Spleen (tissue), 11 donors: ENCODE data around the gene ADGRG1. TPM values are rescaled to one million over a fixed set of nuclear protein-coding genes. Genes with fewer than 3 reads are reported as not detected.

ENCODE experiments used
- DNase-seq: peaks from one replicate; pipeline ENCODE4 v3.0.0-alpha.2; 2020
- H3K27ac ChIP-seq, 8 donors: fragments of 200-600 bp; sonication (generic) in 7 of 8; 1 replicate in 4 of 8; 2 replicates in 4 of 8; pipeline versions ENCODE4 v1.5.0 to v1.8.0; 2016 to 2021; ENCODE audit warnings: inconsistent platforms in 4 of 8, mild to moderate bottlenecking in 4 of 8, moderate library complexity in 1 of 8
- H3K27me3 ChIP-seq, 7 donors: fragments of 200-600 bp; sonication (generic) in 6 of 7; replicated peaks in 1 of 7; 1 replicate in 4 of 7; 2 replicates in 3 of 7; pipeline versions ENCODE4 v1.5.0 to v1.8.0; 2016 to 2021; ENCODE audit warnings: inconsistent platforms in 3 of 7, mild to moderate bottlenecking in 1 of 7
- H3K36me3 ChIP-seq, 6 donors: fragments of 200-600 bp; sonication (generic) in 5 of 6; 1 replicate in 4 of 6; 2 replicates in 2 of 6; pipeline versions ENCODE4 v1.5.0 to v1.8.0; 2016 to 2021; ENCODE audit warnings: inconsistent platforms in 2 of 6
- H3K4me1 ChIP-seq, 6 donors: fragments of 200-600 bp; sonication (generic) in 5 of 6; 1 replicate in 3 of 6; 2 replicates in 3 of 6; pipeline versions ENCODE4 v1.5.0 to v1.8.0; 2016 to 2021; ENCODE audit warnings: inconsistent platforms in 3 of 6
- H3K4me3 ChIP-seq, 8 donors: fragments of 200-600 bp; sonication (generic) in 7 of 8; 1 replicate in 4 of 8; 2 replicates in 4 of 8; pipeline versions ENCODE4 v1.5.0 to v1.8.0; 2016 to 2021; ENCODE audit warnings: inconsistent platforms in 4 of 8, mild to moderate bottlenecking in 4 of 8, moderate library complexity in 2 of 8
- H3K9me3 ChIP-seq, 8 donors: fragments of 200-600 bp; sonication (generic) in 7 of 8; 1 replicate in 4 of 8; 2 replicates in 4 of 8; pipeline versions ENCODE4 v1.5.0 to v1.8.0; 2016 to 2021; ENCODE audit warnings: inconsistent platforms in 4 of 8
- CTCF ChIP-seq, 11 experiments: fragments of 200-600 bp in 7 of 11; fragments of 450-650 bp in 4 of 11; sonication (generic) in 4 of 11; IDR thresholded peaks in 8 of 11; conservative IDR thresholded peaks in 3 of 11; 1 replicate in 7 of 11; 2 replicates in 4 of 11; pipeline versions ENCODE4 v1.4.0 to v1.8.0; 2016 to 2021; ENCODE audit warnings: antibody characterized with exemption in 11 of 11, inconsistent platforms in 4 of 11, mild to moderate bottlenecking in 1 of 11
- POLR2A ChIP-seq, 3 donors: fragments of 450-650 bp; IDR thresholded peaks; one replicate each; pipeline ENCODE4 v1.5.1; 2017; ENCODE audit warnings: antibody characterized with exemption in 3 of 3, mild to moderate bottlenecking in 1 of 3
- POLR2AphosphoS5 ChIP-seq, 3 donors: sonication (generic); formaldehyde crosslinking; IDR thresholded peaks; one replicate each; pipeline ENCODE4 v1.5.1; 2017; ENCODE audit warnings: antibody characterized with exemption in 3 of 3
- WGBS, 5 donors: extraction: QIAGEN DNeasy Blood & Tissue Kit in 3 of 5; methylation state at CpG; one replicate each; pipeline versions ENCODE4 v1.1.5 to v1.1.7; 2013 to 2018; 5-methylcytosine and 5-hydroxymethylcytosine counted together
- intact Hi-C: fragments of 100-400 bp; cut with DNase I; formaldehyde crosslinking; loops from one replicate; pipeline ENCODE4 v1.15.0; 2023; ENCODE audit warnings: low total_unique reads
- polyA plus RNA-seq, 3 donors: library from polyadenylated mRNA; stranded (reverse); fragments of 200-250 nt; gene quantifications; one replicate each; pipeline ENCODE4 v1.2.1, GENCODE V29; 2013
- total RNA-seq, 7 donors: library from RNA; depleted of rRNA in 3 of 7; stranded (reverse); fragments of >200 nt in 3 of 7; fragmentation: NEBNext Ultra II Directional in 4 of 7; extraction: Animal tissue kit (Norgen Biotek cat#: 25700) in 4 of 7; gene quantifications; one replicate each; pipeline versions ENCODE4 v1.1.0 to v1.2.1, GENCODE V29; 2016 to 2021
- donor health status: healthy with polysubstance abuse.
- donor health status: DM: no; HTN: no; CAD: no; lungs with moderate emphysema.
- donor health status: DM: no; HTN: no; CAD: no.
- donor health status: Bipolar disorder and iron deficiency.
- donor health status: healthy.
- donor health status: DM: no; HTN: no; CAD: no.
- donor health status: DM: yes; HTN: yes; CAD: no.

ADGRG1 gene
- total and polyA plus RNA-seq, 10 donors: 1.0 to 23.7 (median 8.2) TPM

DNA sequence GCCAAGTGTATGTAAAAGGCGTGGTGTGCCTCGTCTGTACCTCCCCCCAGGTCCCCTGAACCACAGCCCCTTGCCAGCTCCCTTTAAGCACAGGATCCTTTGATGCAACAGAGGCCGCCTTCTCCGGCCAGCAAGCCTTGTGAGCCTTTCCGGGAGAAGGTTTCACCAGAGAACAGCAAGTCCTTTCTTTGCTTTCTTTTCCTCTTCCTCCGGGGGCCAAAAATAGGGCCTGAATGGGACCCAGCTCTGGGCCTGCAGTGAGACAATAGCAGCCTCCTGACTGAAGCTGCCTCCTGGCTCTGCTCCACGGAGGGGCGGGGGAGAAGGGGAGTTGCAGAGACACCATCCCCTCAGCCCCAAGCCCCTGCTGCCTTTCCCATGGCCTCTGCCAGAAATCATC lies 9.0 kb downstream of the ADGRG1 start:
- Histone ChIP-seq H3K4me3 (no peak overlapping the region), H3K36me3 (no peaks in the 10 kb centered on the region), H3K27ac (peak overlapping the region in 1 of 8 donors; percentile 33), H3K27me3 (peaks cover 0 to 50% (median 2%) of the 10 kb centered on the region in 7 donors), H3K9me3 (no peaks in the 10 kb centered on the region), H3K4me1 (peaks cover 0 to 27% (median 4%) of the 10 kb centered on the region in 6 donors)
- 27 to 44% (median 34%) methylated on average over 8 of the region's 8 CpGs for WGBS, 5 donors
- intact Hi-C loops: no loop called here
- DNase-seq: no peak
- TF ChIP-seq POLR2A (IDR thresholded peaks at IDR 0.05) (no peak), POLR2AphosphoS5 (IDR thresholded peaks at IDR 0.05) (no peak), CTCF (IDR thresholded peaks at IDR 0.05 in 8 of 11, conservative IDR thresholded peaks at IDR 0.05 in 3 of 11) (no peak)

DNA sequence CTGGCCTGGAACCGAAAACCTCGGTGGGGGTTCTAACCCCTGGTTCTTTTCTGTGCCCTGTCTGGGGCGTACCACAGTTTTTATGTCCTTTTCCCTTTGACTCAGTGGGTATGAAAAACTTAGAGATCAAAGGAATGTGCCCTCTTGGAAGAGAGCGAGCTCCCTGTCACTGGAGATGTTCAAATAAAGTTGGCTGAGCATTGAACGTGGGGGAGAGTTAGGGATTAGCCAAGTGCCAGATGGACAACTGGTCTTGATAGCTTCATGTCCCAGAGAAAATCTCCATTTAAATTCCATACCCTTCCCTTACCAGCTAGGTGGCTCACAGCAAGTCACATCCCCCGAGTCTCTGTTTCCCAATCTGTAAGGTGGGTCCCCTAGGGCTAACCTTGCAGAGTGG lies 9.5 kb downstream of the ADGRG1 start:
- Histone ChIP-seq H3K4me3 (no peak overlapping the region), H3K9me3 (no peaks in the 10 kb centered on the region), H3K27ac (peak overlapping the region in 1 of 8 donors; percentile 33), H3K4me1 (peaks cover 0 to 27% (median 4%) of the 10 kb centered on the region in 6 donors), H3K27me3 (peaks cover 0 to 50% (median 2%) of the 10 kb centered on the region in 7 donors), H3K36me3 (no peaks in the 10 kb centered on the region)
- intact Hi-C loops: no loop called here
- WGBS, 5 donors: 65 to 87% (median 80%) methylated on average over 6 of the region's 6 CpGs
- no peak for DNase-seq
- no peak for TF ChIP-seq CTCF (IDR thresholded peaks at IDR 0.05 in 8 of 11, conservative IDR thresholded peaks at IDR 0.05 in 3 of 11)
- TF ChIP-seq POLR2A (IDR thresholded peaks at IDR 0.05): no peak
- TF ChIP-seq POLR2AphosphoS5 (IDR thresholded peaks at IDR 0.05): no peak

DNA sequence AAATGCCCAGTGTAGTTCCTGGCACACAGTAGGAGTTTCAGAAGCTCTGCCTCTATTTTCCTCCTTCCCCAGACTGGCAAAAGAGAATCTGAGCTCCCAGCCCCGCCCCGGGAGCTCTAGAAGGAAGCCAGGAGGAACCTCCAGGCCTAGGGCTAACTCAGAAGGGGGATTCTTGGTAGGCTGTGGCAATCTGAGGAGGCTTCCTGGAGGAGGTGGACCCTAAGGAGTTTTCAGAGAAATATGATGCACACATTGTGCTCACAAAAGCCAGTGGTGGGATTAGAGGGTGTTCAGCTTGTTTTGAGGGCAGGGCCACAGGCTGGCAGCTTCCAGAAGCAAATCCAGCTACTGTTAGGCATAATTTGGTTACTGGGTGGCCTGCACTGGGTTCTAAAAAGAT lies 10.0 kb downstream of the ADGRG1 start:
- Histone ChIP-seq H3K4me3 (no peak overlapping the region), H3K36me3 (no peaks in the 10 kb centered on the region), H3K4me1 (peaks cover 0 to 27% (median 4%) of the 10 kb centered on the region in 6 donors), H3K27me3 (peaks cover 0 to 50% (median 2%) of the 10 kb centered on the region in 7 donors), H3K27ac (no peak overlapping the region), H3K9me3 (no peaks in the 10 kb centered on the region)
- no peak for DNase-seq
- intact Hi-C loops: no loop called here
- WGBS, 5 donors: 80 to 100% (median 85%) methylated on average over 2 of the region's 2 CpGs
- TF ChIP-seq POLR2AphosphoS5 (IDR thresholded peaks at IDR 0.05) (no peak), CTCF (IDR thresholded peaks at IDR 0.05 in 8 of 11, conservative IDR thresholded peaks at IDR 0.05 in 3 of 11) (no peak), POLR2A (IDR thresholded peaks at IDR 0.05) (no peak)

DNA sequence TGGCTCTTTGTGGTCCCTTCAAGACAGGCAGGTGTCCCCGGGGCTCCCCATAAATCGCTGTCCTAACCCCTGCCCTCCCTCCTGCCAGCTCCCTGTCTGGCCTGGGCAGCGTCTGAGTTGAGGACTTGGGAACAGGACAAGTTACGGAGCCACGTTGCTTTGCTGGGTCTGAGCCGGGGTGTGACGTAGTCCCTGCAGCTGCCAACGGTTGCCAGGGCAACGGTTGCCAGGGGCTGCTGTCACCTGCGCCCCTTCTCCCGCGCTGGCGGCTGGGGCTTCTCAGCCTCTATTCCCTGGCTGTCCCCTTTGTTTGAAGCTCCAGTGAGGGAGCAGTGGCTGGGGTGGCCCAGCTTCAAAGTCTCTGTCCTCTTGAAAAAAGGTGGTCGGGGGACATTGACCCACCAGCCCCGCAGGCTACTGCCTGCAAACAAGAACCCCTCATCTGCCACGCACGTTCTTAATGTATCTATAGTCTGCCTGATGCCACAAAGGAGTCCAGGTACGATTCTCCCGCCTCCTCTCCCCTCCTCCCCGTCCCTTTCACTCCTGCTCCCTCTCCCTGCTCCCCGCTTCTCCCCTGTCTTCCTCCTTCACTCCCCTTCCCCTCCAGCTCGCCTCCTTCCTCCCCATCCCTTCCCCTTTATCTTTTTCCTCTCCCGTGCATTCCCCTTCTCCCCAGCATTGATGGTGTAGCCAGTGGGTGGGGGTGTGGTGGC lies 10.9 kb downstream of the ADGRG1 start:
- peaks cover 0 to 27% (median 6%) of the 10 kb centered on the region in 6 donors for H3K4me1 ChIP-seq
- H3K27me3 ChIP-seq: peaks cover 0 to 45% (median 2%) of the 10 kb centered on the region in 7 donors
- intact Hi-C loops: no loop called here
- 45 to 57% (median 50%) methylated on average over 20 to 23 of the region's 23 CpGs for WGBS, 5 donors
- no peaks in the 10 kb centered on the region for H3K9me3 ChIP-seq
- no peaks in the 10 kb centered on the region for H3K36me3 ChIP-seq
- no peak overlapping the region for H3K27ac ChIP-seq
- H3K4me3 ChIP-seq: no peak overlapping the region
- DNase-seq: no peak
- TF ChIP-seq POLR2A (IDR thresholded peaks at IDR 0.05): no peak
- TF ChIP-seq CTCF (IDR thresholded peaks at IDR 0.05 in 8 of 11, conservative IDR thresholded peaks at IDR 0.05 in 3 of 11): no peak
- no peak for TF ChIP-seq POLR2AphosphoS5 (IDR thresholded peaks at IDR 0.05)
